ENCODE measurements around the gene BBS9. TPM values are rescaled to one million over a fixed set of nuclear protein-coding genes. Genes with fewer than 3 reads are reported as not detected.
"Not testable (repeated sequence)": the region's sequence is repeated elsewhere in the genome, so short reads cannot be mapped to it uniquely, and the experiment has no call there.

The BBS9 gene
- polyA plus RNA-seq, 1 donor: 15.2 TPM

DNA sequence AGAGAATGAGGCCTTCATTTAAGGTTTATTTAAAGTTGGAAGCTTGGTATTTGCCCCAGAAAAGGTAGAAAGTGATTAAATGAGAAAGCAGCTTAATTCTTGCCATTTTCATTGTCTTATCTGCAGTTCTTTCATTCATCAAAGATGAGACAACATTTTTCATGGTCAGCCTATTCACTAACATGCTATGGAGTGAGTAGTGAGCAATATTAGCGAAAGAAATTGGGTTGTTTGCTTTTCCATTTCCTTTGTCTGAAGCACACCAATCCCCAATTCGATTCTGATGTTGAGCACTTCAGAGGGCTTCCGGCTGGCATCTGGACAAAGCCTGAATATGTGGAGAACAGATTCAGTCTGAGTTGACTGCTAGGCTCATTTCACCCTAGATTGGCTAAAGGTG lies 317.2 kb downstream of the BBS9 start:
- no peak for DNase-seq

DNA sequence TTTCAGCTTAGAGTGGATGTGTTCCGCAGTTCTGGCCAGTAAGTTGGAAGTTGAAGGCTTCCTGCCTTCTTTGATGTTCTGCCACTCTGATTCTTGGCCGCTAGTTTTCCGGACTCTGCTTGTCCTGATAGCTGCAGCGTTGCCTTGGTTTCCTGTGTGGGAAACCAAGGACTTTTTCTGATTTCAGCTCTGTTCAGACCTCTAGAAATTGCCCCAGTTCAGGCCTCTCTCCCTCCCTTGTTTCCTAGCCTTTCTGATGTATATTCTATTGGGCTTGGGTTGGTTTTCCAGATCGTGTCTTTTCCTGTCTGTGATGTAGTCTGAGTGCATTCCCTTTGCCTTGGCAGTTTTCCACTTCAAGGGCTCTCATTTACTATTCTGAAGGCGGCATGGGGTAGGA lies 318.7 kb downstream of the BBS9 start:
- DNase-seq: no peak

DNA sequence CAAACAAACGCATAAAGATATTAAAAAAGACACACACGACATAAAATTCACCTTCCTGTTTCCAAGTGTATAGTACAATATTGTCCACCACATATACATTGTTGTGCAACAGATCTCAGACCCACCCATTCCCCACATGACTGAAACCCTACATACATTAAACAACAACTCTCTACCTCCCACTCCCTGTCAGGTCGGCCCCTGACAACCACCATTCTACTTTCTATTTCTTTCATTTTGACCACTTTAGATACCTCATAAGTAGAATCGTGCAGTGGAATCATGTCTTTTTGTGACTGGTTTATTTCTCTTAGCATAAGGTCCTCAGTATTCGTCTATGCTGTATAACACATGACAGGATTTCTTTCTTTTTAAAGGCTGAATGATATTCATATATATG lies 320.5 kb downstream of the BBS9 start:
- DNase-seq: no peak

DNA sequence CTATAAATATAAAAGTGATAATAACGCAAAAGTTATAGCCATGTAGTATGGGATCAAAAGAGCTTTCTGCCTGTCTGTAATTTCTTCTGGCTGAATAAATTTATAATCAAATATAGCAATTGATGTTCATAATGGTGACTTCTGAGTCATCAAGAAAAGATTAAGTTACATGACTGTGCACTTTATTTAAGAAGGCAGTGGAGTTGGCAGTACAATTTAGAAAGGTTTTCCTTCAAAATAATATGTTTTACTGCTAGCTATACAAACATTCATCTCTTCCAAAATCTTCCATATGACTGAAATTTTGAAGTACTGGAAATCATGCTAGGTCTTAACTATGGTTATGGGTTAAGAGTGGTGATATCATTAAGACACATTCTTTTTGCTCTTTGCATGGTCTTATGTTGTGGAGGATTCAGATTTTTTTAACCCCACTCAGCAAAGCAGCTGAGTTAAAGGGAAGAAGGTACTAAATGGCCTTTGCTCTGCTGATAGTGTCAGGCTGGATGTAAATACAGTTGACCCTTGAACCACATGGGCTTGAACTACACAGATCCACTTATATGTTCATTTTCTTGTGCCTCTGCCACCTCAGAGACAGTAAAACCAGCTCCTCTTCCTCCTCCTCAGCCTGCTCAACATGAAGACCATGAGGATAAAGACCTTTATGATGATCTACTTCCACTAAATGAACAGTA lies 323.6 kb downstream of the BBS9 start:
- no peak for DNase-seq

DNA sequence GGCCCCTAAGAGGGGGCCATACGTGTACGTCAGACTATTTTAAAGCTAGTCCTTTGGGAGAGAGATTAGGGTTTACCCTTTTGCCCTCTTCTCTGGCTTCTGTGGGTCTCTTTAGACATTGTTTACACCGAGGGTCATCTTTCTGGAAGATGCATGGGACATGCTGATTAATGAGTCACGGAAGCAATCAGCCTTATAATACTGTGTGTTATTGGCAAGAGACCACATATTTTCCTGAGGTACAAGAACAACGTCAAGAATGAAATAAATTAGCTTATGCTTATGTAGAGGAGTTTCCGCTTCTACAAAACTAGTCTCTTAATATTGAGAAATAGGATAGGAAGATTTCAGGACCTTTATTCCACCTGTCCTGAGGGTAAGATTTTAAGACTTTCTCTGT lies 327.7 kb downstream of the BBS9 start:
- DNase-seq: no peak

DNA sequence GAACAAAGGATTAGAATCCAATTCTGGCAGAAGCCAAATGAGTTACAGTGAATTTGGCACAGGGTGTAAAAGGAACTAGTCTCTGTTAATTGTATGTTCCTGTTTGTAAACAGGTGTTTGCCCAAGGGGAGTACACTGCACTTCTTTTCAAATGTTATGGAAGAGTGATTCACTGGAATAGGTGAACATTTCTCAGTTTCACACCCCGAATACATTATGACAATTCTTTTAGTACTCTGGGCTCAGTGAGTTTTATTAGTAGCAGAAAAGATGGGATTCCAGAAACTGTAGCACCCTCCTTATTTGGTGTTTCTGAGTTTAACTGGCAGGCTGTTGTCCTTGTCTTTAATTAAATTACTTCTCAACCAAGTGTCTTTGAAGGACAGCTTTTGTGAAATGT lies 329.2 kb downstream of the BBS9 start:
- DNase-seq: no peak

DNA sequence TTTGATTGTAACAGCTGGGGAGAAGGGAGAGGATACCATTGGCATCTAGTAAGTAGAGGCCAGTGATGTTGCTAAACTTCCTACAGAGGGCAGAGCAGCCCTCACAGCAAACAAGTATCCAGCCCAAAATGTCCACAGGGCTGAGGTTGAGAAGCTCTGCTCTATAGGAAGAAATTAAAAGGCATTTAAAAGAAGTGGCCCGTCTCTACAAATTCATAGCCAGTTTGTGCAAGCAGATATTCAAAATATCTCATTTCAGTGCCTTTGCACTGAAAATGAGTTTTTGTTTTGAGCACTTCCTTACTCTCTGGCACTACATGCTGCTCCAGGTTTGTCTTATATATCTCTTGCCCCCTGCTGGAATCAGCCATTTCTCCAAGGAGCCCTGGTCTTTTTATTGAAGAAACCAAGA lies 330.0 kb downstream of the BBS9 start:
- peak; percentile 21 for DNase-seq

DNA sequence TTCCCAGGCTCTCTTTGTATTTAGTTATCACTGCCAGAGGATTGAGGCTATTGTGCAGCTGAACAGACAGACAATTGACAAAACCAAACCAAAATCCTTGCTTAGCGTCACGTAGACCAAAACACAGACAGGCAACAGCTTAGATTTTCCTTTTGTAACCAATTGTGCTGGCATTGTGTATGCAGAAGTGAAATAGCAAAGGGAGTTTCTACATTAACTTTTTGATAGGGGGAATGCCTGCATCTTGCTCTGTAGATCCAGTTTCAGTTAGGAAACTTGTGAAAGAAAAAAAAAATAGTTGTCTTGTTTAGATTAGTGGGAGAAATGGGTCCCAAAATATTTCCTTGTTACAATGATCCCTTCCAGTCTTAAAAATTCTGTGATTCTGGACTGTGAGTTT lies 333.8 kb downstream of the BBS9 start:
- no peak for DNase-seq

DNA sequence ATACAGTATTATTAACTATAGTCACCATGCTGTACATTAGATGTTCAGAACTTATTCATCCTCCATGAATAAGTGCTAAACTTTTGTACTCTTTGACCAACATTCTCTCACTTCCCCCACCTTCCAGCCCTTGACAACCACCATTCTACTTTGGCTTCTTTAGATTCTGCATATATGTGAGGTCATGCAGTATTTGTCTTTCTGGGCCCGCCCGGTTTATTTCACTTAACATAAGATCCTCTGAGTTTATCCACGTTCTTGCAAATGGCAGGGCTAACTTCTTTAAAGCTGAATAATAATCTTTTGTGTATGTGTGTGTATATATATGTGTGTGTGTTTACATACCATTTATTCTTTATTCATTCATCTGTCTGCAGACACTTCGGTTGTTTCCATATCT lies 336.8 kb downstream of the BBS9 start:
- DNase-seq: no peak

DNA sequence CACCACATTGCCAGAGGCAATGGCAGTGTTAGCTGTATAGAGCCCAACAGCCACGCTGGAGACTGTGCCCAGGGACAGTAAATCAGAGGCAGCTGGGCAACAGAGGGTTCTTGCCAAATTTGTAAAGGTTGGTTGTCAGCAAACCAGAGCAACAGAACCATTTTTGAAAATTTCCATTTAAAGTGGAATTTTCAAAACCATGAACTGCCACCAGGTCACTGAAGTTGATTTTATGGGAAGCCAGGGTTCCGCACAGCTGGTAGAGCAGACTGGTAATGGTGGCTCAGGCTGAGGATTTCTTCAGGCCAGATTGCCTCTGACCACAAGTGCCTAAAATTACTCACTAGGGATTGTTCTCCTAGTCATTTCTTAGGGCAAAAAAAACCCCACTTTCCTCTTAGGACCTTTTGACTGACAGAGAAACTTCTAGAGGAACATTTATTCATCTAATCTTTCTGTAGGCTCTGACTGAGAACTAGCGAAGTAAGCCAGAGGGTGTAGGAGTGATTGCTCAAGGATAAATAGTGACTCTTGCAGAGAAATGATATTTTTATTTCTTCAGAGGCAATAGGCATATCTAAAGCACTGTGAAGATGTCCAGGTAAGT lies 342.4 kb downstream of the BBS9 start:
- no peak for DNase-seq

DNA sequence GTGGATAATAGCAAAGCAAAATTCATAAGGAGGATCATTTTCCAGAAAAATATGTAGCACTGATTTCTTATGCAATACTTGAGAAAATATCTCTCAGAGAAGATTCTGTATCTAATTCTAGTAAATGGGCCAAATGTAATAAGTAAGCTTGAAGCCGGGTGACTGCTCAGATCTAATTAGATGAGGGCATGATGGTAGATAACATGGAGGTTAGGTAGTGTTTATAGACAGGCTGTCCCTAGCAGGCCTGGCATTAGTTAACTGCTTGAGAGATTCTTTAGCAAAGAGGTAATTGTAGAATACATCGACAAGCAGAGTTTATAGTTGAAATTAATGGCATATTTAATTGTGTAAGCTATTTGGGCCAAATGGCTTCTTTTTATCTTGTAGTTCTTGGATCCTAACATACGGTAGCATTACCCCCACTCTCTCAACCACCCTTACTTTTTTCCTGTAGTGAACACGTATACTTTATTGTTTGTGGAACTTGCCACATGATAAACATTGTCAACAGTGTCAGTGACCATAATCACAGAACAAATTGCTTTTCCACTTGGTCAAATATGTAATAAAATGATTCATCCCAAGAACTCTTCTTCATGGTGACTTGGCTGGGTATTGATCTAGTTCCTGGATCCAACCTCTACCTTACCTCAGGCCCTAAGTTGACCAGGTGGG lies 343.1 kb downstream of the BBS9 start:
- DNase-seq: no peak

DNA sequence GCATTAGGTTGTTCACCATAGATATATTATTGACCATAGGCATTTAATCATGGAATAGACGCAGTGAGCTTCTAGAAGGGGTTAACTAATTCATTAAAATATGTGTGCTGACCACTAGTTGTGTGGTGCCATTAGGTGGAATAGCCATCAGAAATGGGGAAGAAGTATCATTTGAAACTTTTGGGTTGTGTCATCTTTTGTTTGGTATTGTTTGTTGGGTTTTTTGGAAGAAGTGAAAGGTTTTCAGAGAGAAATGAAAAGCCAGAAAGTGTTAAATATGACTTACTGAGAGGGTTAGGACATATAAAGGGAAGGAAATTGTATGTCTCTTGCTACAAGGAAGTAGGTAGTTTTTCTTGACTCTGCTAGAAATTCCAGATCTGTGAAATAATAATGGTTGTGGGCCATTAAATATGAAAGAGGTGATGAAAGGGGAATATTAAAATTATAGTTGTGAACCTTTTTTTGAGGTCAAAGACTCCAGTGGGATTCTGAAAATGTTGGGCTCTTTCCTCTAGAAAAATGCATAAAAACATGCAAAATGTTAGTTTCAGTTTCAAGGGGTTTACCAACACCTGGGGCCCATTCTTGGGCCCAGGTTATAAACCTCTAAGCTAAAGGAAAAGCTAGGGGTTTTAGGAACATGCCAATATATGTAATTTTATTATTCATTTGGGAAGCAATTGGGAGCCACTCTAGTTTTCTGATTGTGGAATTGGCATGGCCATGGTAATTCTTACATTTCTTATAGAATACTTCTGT lies 348.5 kb downstream of the BBS9 start:
- DNase-seq: no peak

DNA sequence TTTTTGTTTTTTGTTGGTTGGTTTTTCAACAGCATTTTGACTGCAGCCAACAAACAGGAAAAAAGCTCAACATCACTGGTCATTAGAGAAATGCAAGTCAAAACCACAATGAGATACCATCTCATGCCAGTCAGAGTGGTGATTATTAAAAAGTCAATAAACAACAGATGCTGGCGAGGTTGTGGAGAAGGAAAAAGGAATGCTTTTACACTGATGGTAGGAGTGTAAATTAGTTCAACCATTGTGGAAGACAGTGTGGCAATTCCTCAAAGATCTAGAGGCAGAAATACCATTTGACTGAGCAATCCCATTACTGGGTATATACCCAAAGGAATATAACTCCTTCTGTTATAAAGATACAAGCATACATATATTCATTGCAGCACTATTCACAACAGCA lies 355.1 kb downstream of the BBS9 start:
- not testable (repeated sequence) for DNase-seq

DNA sequence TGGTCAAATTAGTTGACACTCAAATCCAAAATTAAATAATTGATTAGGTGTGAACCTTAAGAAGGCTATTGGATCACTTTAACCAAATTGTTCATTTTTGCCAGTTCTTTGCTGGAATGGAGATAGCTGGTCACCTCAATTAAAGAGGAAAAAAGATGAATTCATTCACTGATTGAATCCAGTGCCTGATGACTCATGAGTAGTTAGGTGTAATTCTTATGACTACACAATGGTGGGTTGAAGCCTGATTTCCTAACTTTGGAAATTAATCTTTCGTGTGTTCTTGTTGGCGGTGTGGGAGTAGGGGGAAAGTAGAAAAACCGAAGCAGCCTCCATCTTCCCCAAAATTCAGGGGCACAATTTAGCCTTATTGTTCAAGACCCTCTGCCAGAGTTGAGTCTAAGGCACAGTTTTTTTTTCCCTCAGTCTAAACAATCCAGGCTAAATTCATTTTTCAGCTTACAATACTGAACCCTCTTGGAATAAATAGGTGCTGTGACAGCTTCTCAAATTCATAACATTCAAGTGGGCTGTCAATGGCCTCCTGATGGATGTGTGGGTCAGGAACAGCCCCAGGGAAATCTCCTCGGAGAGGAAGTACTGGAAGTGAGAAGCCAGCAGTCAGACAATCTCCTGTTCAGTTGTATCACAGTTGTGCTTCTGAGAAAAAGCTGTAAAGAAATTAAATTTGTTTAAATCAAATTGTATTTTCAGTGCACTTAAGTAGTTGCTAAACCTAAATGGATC lies 356.6 kb downstream of the BBS9 start:
- DNase-seq: no peak

DNA sequence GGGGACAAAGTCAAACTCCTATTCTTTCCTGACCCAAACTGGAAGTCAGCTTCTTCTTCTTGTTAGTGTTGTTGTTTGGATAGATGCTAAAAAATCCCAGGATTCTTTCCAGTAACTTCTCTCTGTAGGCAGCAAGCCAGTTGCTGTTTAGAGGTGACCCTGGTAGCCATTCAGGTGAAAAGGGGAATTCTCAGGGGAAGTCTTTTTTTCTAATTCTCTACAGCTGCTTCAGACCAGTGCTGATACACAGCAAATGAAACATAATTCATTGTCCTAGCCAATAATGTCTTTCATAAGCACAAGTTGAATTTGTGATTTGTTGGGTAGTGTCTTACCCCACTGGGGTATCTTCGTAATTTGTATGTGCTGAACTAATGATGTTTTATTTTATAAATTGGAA lies 357.3 kb downstream of the BBS9 start:
- DNase-seq: no peak

DNA sequence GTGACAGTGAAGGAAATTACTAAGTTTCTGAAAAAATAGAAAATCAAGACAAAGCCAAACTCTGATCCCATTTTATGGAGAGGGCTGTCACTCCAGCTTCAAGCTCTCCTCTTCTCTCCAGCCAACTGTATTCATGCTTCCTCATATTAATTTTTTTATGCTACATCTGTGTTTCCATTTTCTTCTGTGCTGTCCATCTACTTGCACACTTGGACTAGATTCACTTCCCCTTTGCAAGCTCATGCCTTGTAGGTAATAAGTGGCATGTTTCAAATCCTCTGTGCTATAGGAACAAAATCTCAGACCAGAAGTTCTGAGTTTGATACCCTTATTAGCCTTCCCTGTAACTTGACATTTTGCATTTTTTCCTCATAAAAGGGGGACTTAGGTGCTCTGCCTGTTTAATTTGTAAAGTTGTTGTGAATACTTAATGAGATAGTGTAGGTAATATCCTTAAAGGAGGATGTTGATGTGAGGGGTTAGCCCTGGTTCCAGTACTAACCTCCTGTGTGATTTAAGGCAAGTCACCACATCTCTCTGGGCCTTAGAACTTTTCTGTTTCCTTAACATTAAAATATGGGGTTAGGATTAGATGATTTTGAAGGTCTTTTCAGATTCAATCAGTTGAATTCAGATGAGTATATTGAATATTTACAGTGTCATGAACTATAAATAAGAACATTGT lies 358.8 kb downstream of the BBS9 start:
- DNase-seq: no peak

DNA sequence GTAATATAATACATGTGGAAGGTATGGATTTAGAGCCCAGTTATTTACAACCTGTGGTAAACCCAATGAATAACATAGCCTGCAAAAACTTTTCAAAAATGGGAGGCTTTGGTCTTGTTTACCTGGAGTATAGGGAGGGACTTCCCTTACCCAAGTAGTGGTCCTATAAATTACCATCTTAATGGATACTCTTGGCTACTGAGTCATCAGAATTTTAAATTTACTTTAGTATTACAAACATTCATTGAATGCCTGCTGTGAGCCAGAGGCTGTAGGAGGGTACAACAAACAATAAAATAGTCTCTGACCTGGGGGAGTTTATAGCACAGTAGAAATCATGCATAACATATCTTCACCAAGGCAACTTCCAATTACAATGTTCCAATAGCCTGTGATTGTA lies 365.1 kb downstream of the BBS9 start:
- no peak for DNase-seq

DNA sequence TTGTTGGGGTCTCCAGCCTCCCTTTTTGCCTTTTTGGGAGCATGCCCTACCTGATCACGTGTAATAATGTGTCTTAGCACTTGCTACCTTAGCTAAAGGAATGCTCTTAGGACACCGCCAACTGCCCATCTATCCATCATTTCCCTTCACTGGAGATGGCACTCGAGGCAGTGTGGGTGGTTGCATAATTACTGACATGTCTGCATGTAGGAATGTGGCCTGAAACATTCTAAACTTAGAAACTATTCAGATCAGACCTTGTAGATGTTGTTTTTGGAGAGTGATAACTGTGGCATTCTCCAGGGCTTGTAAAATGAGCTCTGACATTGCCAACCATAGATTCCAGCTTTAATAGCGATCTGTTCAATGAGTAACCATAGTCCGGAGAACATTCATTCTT lies 365.8 kb downstream of the BBS9 start:
- DNase-seq: no peak

DNA sequence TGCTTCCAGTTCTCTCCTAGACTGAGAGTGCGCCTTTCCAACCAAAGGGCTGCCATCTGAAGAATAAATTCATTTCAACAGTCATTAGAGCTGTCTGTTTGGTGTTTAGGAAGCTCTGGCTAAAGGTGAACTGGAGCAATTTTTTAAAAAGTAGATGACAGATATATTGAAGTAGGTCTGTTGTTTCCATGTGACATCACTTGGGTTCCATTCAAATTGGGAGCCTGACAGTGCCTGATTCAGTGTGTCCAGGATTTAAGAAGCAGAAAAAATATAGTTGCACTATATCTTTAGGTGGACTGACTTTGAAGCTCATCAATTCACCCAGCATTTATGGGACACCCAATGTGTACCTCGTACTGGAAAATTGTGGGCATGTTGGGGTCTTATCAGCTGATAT lies 367.7 kb downstream of the BBS9 start:
- DNase-seq: peak; percentile 47

DNA sequence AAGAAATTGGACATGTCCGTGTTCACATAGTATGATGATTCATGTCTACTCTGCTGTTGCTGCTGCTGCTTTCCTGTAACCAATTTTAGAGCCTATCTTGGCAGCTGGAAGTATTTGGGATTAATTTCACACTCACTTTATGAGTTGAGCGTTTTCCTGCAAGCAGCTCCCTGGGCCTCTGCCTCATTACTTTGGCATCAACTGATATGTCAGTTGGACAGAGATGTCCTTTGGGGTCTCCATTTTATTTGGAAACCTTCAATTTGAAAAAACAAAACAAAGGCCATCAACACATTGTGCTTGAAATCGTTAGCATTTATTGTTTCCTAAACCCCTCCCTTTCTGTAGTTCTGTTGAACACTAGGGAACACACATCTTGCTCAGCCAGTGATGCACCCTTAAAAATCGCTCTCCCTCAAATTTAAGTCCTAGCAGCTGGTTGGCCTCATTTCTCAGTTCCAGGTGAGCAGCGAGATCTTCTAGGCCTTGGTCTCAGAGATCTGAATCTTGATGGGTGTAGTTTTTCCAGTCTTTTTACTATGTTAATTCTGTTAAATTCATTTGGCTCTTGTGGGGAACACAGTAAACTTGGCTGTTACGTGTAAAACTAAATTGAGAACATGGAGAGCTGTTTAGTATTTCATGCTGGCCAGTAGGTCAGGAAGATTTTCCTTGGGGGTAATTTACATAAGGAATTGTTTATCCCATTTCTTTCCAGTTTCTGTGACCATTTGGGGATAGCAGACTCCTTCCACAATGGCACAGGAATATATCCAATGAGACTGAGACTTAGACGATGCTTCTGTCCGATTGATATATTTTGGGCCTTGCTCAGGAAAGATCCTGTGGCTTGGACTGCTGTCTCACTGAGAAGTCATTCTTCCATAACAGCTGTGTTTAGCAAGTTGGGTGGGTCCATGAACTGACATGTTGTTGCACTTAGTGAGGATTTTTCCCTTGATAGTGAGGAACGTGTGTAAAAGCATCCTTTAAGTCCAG lies 371.6 kb downstream of the BBS9 start:
- DNase-seq: peak; percentile 76

DNA sequence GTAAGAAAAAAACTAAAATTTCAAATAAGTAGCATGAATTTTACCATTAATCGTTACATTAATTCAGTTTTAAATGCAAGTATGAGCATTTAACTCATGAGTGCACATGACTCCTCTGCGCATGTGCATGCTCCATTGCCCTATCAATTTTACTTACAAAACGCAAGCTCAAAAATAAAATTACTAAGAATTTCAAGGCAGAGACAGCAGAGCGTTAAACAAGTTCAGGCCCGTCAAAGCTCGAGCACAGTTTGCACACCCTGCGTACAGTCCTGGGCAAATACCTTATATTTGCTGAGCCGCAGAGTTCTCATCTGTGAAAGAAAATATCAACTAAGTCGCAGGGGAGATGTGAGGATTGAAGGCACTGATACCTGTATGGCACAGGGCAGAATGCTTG lies 373.6 kb downstream of the BBS9 start:
- no peak for DNase-seq
